BE2C (cell line): ENCODE results near the gene HNRNPC.
"Not testable (repeated sequence)": the region's sequence is repeated elsewhere in the genome, so short reads cannot be mapped to it uniquely, and the experiment has no call there.

Experiments used
- DNase-seq: peaks from one replicate; pipeline ENCODE4 v3.0.0-alpha.2; 2020
- H3K27me3 ChIP-seq: fragments of 250-450 bp; sonication (Bioruptor Pico); 2 replicates; pipeline ENCODE4 v1.5.1; 2020; ENCODE audit warnings: mild to moderate bottlenecking
- H3K36me3 ChIP-seq: fragments of 250-450 bp; sonication (Bioruptor Pico); 2 replicates; pipeline ENCODE4 v1.5.1; 2020; ENCODE audit warnings: mild to moderate bottlenecking
- H3K4me1 ChIP-seq: fragments of 250-450 bp; sonication (Bioruptor Pico); 2 replicates; pipeline ENCODE4 v1.5.1; 2020
- H3K4me3 ChIP-seq: 2 replicates; pipeline ENCODE4 v1.5.1; 2011; ENCODE audit warnings: low read depth, low read length
- H3K9me3 ChIP-seq: fragments of 250-450 bp; sonication (Bioruptor Pico); 2 replicates; pipeline ENCODE4 v1.5.1; 2020
- CTCF ChIP-seq: IDR thresholded peaks from 2 replicates; pipeline ENCODE4 v1.5.1; 2012; ENCODE audit warnings: mild to moderate bottlenecking, low read depth, low read length

The HNRNPC gene

DNA sequence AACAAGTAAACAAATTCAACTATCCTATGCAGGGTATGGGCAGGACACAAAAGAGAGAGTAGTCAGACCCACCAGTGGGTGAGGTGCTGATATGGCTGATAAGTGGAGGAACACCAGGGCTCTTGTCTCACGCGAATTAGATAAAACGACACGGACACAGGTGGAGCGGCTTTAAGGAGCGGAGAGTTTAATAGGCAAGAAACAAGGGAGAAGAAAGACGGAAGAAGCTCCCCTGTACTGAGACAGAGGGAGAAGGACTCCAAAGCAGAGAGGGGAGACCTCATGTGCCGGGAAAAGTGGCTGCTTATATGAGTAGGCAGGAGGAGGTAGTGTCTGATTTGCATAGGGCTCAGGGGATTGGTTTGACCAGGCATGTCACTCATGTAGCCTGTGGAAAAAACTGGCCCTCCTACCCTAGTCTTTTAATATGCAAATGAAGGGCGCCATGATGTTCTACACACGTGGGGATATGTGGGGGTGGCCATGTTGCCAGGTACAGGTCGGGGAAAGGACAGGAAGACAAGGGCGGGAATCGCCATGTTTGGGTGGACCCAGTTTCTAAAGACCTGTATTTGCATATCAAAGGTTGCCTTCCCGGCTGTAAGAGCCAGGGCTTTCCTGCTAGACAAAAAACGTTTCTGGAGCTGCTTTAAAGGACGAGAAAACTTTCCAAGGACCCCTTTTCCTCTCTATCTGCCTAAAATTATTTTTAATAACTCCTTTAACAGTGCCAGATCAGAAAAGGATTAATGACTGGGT lies 39.4 kb upstream of the HNRNPC start:
- TF ChIP-seq CTCF: no peak
- no peaks in the 10 kb centered on the region for H3K27me3 ChIP-seq
- peak overlapping the region; percentile 49 for H3K4me3 ChIP-seq
- H3K4me1 ChIP-seq: peaks cover 11% of the 10 kb centered on the region
- peak; percentile 87 for DNase-seq
- H3K9me3 ChIP-seq: no peaks in the 10 kb centered on the region
- no peaks in the 10 kb centered on the region for H3K36me3 ChIP-seq

- no peak for TF ChIP-seq CTCF
- no peak for DNase-seq
- Histone ChIP-seq H3K27me3 (no peaks in the 10 kb centered on the region), H3K9me3 (no peaks in the 10 kb centered on the region), H3K4me3 (peak overlapping the region; percentile 49), H3K36me3 (no peaks in the 10 kb centered on the region), H3K4me1 (peaks cover 11% of the 10 kb centered on the region)
Measured at GRCh38 chr14:21308132-21308478, 38.9 kb upstream of the HNRNPC start.

DNA sequence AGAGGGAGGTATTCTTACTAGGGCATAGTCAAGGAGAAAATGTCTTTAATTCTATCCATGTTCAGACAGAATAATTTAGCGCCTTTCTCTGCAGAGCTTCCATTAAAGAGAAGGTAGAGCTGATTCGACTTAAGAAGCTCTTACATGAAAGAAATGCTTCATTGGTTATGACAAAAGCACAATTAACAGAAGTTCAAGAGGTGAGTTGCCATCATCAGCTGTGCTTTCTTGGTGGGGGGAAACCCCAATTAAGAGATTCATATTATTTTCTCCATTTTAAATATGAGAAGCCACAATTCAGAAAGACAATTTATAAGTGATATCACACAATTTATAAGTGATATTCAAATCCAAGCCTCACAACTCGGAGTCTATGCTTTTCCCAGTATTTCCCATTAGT lies 38.4 kb upstream of the HNRNPC start:
- no peak for DNase-seq
- peaks cover 11% of the 10 kb centered on the region for H3K4me1 ChIP-seq
- no peaks in the 10 kb centered on the region for H3K36me3 ChIP-seq
- no peak overlapping the region for H3K4me3 ChIP-seq
- H3K9me3 ChIP-seq: no peaks in the 10 kb centered on the region
- H3K27me3 ChIP-seq: no peaks in the 10 kb centered on the region
- no peak for TF ChIP-seq CTCF

- H3K4me1 ChIP-seq, DNase-seq, H3K27me3 ChIP-seq, H3K4me3 ChIP-seq, H3K36me3 ChIP-seq, H3K9me3 ChIP-seq: not testable (repeated sequence)
Measured at GRCh38 chr14:21302836-21303140, 33.5 kb upstream of the HNRNPC start.

DNA sequence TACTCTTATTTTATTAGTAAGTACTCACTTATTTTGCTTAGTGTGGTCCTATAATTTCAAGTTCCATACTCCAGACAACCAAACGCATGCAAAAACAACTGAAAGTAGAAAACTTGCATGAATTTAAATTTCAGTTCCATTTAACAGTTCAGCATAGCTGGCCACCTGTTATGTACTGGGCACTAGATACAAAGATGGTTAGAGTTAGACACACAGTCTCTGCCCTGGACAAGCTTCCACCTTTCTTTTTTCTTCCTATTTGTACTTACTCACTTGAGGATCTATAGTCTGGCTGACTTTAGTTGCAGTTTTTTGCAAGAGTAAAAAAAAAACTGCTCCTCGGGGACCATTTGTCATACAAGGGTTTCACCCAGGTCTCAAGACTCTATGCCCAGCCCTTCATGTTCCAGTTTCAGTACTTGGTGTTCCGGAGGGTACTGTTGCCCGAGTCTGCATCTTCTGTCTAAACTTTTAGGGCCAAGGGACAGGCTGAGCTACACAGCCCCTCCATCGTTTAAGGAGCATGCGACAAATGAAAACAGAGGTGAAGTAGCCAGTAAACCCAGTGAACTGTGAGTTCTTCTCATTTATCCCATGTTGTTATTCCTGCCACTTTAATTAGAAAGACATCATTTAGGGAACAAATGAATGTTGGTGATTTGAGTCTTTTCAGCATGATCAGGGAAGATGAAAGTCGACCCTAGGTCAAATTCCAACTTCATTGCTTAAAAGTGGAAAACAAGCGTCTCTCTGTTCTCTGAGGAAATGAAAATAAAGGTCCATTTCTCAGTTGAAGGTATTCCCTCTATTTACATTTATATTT lies 33.0 kb upstream of the HNRNPC start:
- Histone ChIP-seq H3K4me1 (no peaks in the 10 kb centered on the region), H3K36me3 (no peaks in the 10 kb centered on the region), H3K4me3 (no peak overlapping the region), H3K9me3 (no peaks in the 10 kb centered on the region), H3K27me3 (no peaks in the 10 kb centered on the region)
- no peak for TF ChIP-seq CTCF
- no peak for DNase-seq

DNA sequence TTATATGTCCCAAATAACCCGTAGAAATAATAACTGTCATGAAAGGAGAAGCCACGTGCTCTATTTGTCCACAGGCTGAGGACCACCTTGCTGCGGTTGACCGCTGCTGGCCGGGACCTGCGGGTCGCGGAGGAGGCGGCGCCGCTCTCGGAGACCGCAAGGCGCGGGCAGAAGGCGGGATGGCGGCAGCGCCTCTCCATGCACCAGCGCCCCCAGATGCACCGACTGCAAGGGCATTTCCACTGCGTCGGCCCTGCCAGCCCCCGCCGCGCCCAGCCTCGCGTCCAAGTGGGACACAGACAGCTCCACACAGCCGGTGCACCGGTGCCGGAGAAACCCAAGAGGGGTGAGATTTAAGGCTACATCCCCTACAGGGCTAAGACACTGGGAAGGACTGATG lies 31.6 kb upstream of the HNRNPC start:
- DNase-seq: peak; percentile 71
- Histone ChIP-seq H3K27me3 (no peaks in the 10 kb centered on the region), H3K9me3 (no peaks in the 10 kb centered on the region), H3K36me3 (no peaks in the 10 kb centered on the region), H3K4me1 (no peaks in the 10 kb centered on the region), H3K4me3 (peak overlapping the region; percentile 64)
- peak; percentile 16 for TF ChIP-seq CTCF
